ENCODE data around the gene TSHZ2.

GRCh38 chr20:53037621-53038020 lies 65.5 kb downstream of the TSHZ2 start:
- no peak for TF ChIP-seq POLR2A (IDR thresholded peaks at IDR 0.05)
- TF ChIP-seq CTCF (IDR thresholded peaks at IDR 0.05), result no peak
- no peak for TF ChIP-seq POLR2AphosphoS5 (IDR thresholded peaks at IDR 0.05)

Measured in breast epithelium (tissue), 3 donors.